ENCODE measurements around the gene ZMYND8.
"Not testable (repeated sequence)": the region's sequence is repeated elsewhere in the genome, so short reads cannot be mapped to it uniquely, and the experiment has no call there.

Gene ZMYND8

GRCh38 chr20:47356526-47357295, at the start of gene ZMYND8:
TSS of gene ZMYND8 (minus strand) at chr20:47356699. CDS start at chr20:47356670, 29 bp downstream.
- peaks cover 28% of the 10 kb centered on the region for H3K36me3 Mint-ChIP-seq (ENCODE audit: low read depth)
- H3K9me3 Mint-ChIP-seq: no peaks in the 10 kb centered on the region
- peak; percentile 95 for DNase-seq (ENCODE audit: low spot score)
- H3K27ac Mint-ChIP-seq: peak within 1 kb of the TSS; percentile 97
- no peaks in the 10 kb centered on the region for H3K27me3 Mint-ChIP-seq (ENCODE audit: low read depth)
- no peak within 1 kb of the TSS for H3K4me3 Mint-ChIP-seq
- H3K4me1 Mint-ChIP-seq (ENCODE audit: low read depth): peaks cover 53% of the 10 kb centered on the region

GRCh38 chr20:47405775-47406325, 49.4 kb upstream of the ZMYND8 start:
- H3K9me3 Mint-ChIP-seq: no peaks in the 10 kb centered on the region
- H3K4me1 Mint-ChIP-seq (ENCODE audit: low read depth): peaks cover 5% of the 10 kb centered on the region
- no peak for DNase-seq (ENCODE audit: low spot score)
- no peaks in the 10 kb centered on the region for H3K27me3 Mint-ChIP-seq (ENCODE audit: low read depth)
- H3K4me3 Mint-ChIP-seq: no peak overlapping the region
- no peaks in the 10 kb centered on the region for H3K36me3 Mint-ChIP-seq (ENCODE audit: low read depth)
- H3K27ac Mint-ChIP-seq: no peak overlapping the region

- no peak for DNase-seq (ENCODE audit: low spot score)
- H3K27me3 Mint-ChIP-seq (ENCODE audit: low read depth): no peaks in the 10 kb centered on the region
- H3K36me3 Mint-ChIP-seq (ENCODE audit: low read depth): no peaks in the 10 kb centered on the region
- no peak overlapping the region for H3K4me3 Mint-ChIP-seq
- peaks cover 3% of the 10 kb centered on the region for H3K9me3 Mint-ChIP-seq
- no peak overlapping the region for H3K27ac Mint-ChIP-seq
- H3K4me1 Mint-ChIP-seq (ENCODE audit: low read depth): peaks cover 4% of the 10 kb centered on the region
These were observed 44.2 kb upstream of the ZMYND8 start for GRCh38 chr20:47400685-47401084.

- H3K27ac Mint-ChIP-seq: peak overlapping the region; percentile 46
- peak overlapping the region; percentile 18 for H3K4me3 Mint-ChIP-seq
- peaks cover 4% of the 10 kb centered on the region for H3K4me1 Mint-ChIP-seq (ENCODE audit: low read depth)
- no peaks in the 10 kb centered on the region for H3K36me3 Mint-ChIP-seq (ENCODE audit: low read depth)
- no peak for DNase-seq (ENCODE audit: low spot score)
- H3K9me3 Mint-ChIP-seq: peaks cover 4% of the 10 kb centered on the region
- H3K27me3 Mint-ChIP-seq (ENCODE audit: low read depth): no peaks in the 10 kb centered on the region
These were observed 41.3 kb upstream of the ZMYND8 start for GRCh38 chr20:47397652-47398301.

- Mint-ChIP-seq H3K27ac (no peak overlapping the region), H3K9me3 (peaks cover 13% of the 10 kb centered on the region)
These were observed 40.4 kb upstream of the ZMYND8 start for GRCh38 chr20:47396762-47397476.

GRCh38 chr20:47393796-47394514, 37.5 kb upstream of the ZMYND8 start:
- not testable (repeated sequence) for DNase-seq (ENCODE audit: low spot score); H3K4me3 Mint-ChIP-seq; H3K36me3 Mint-ChIP-seq (ENCODE audit: low read depth); H3K27me3 Mint-ChIP-seq (ENCODE audit: low read depth); H3K27ac Mint-ChIP-seq
- H3K4me1 Mint-ChIP-seq (ENCODE audit: low read depth): peaks cover 19% of the 10 kb centered on the region
- peaks cover 17% of the 10 kb centered on the region for H3K9me3 Mint-ChIP-seq

More at GRCh38 chr20:47396762-47397476, 40.4 kb upstream of the ZMYND8 start:
- H3K4me1 Mint-ChIP-seq (ENCODE audit: low read depth): peaks cover 9% of the 10 kb centered on the region
- DNase-seq (ENCODE audit: low spot score): no peak
- H3K27me3 Mint-ChIP-seq (ENCODE audit: low read depth): no peaks in the 10 kb centered on the region
- no peaks in the 10 kb centered on the region for H3K36me3 Mint-ChIP-seq (ENCODE audit: low read depth)
- no peak overlapping the region for H3K4me3 Mint-ChIP-seq

GRCh38 chr20:47392721-47393073, 36.2 kb upstream of the ZMYND8 start:
- Mint-ChIP-seq H3K4me1 (ENCODE audit: low read depth) (peaks cover 15% of the 10 kb centered on the region), H3K27me3 (ENCODE audit: low read depth) (no peaks in the 10 kb centered on the region), H3K27ac (no peak overlapping the region), H3K4me3 (no peak overlapping the region), H3K9me3 (peaks cover 17% of the 10 kb centered on the region), H3K36me3 (ENCODE audit: low read depth) (no peaks in the 10 kb centered on the region)
- DNase-seq (ENCODE audit: low spot score): no peak

- H3K4me3 Mint-ChIP-seq: no peak overlapping the region
- peaks cover 17% of the 10 kb centered on the region for H3K9me3 Mint-ChIP-seq
- no peaks in the 10 kb centered on the region for H3K36me3 Mint-ChIP-seq (ENCODE audit: low read depth)
- no peaks in the 10 kb centered on the region for H3K27me3 Mint-ChIP-seq (ENCODE audit: low read depth)
- no peak overlapping the region for H3K27ac Mint-ChIP-seq
- H3K4me1 Mint-ChIP-seq (ENCODE audit: low read depth): peaks cover 14% of the 10 kb centered on the region
- DNase-seq (ENCODE audit: low spot score): no peak
These were observed 35.7 kb upstream of the ZMYND8 start for GRCh38 chr20:47392015-47392720.

GRCh38 chr20:47391276-47392010, 34.9 kb upstream of the ZMYND8 start:
- Mint-ChIP-seq H3K4me3 (no peak overlapping the region), H3K36me3 (ENCODE audit: low read depth) (no peaks in the 10 kb centered on the region), H3K27ac (no peak overlapping the region), H3K27me3 (ENCODE audit: low read depth) (no peaks in the 10 kb centered on the region), H3K9me3 (peaks cover 17% of the 10 kb centered on the region), H3K4me1 (ENCODE audit: low read depth) (peaks cover 14% of the 10 kb centered on the region)
- no peak for DNase-seq (ENCODE audit: low spot score)

GRCh38 chr20:47389867-47390347, 33.4 kb upstream of the ZMYND8 start:
- Mint-ChIP-seq H3K27me3 (ENCODE audit: low read depth) (no peaks in the 10 kb centered on the region), H3K36me3 (ENCODE audit: low read depth) (no peaks in the 10 kb centered on the region), H3K4me3 (no peak overlapping the region), H3K9me3 (peaks cover 17% of the 10 kb centered on the region), H3K27ac (no peak overlapping the region), H3K4me1 (ENCODE audit: low read depth) (peaks cover 14% of the 10 kb centered on the region)
- DNase-seq (ENCODE audit: low spot score): no peak

- not testable (repeated sequence) for H3K27ac Mint-ChIP-seq; H3K36me3 Mint-ChIP-seq (ENCODE audit: low read depth); H3K4me3 Mint-ChIP-seq; H3K27me3 Mint-ChIP-seq (ENCODE audit: low read depth); H3K9me3 Mint-ChIP-seq; H3K4me1 Mint-ChIP-seq (ENCODE audit: low read depth); DNase-seq (ENCODE audit: low spot score)
These were observed 29.5 kb upstream of the ZMYND8 start for GRCh38 chr20:47385968-47386367.

- no peak overlapping the region for H3K27ac Mint-ChIP-seq
- no peaks in the 10 kb centered on the region for H3K27me3 Mint-ChIP-seq (ENCODE audit: low read depth)
- peaks cover 19% of the 10 kb centered on the region for H3K4me1 Mint-ChIP-seq (ENCODE audit: low read depth)
- H3K4me3 Mint-ChIP-seq: no peak overlapping the region
- H3K9me3 Mint-ChIP-seq: no peaks in the 10 kb centered on the region
- H3K36me3 Mint-ChIP-seq (ENCODE audit: low read depth): no peaks in the 10 kb centered on the region
- no peak for DNase-seq (ENCODE audit: low spot score)
These were observed 26.4 kb upstream of the ZMYND8 start for GRCh38 chr20:47382746-47383415.
